Panc1 (cell line): Measurements from ENCODE around the gene ITSN2. TPM values are rescaled to one million over a fixed set of nuclear protein-coding genes. Genes with fewer than 3 reads are reported as not detected.
A peak's percentile ranks its signal among the peaks of the same experiment; 100 is the strongest.

Experiments used
- ATAC-seq: fragments of 200-7000 bp; cut with Tn5 transposase; 2 replicates; pipeline ENCODE4 v1.9.1; 2020; ENCODE audit warnings: mild to moderate bottlenecking, moderate library complexity
- BruUV-seq: library from RNA; stranded (reverse); fragments of 400-500 nt; replicated peaks from 2 replicates; lab custom pipeline; 2021; lab: Mats Ljungman, UMichigan
- CTCF ChIA-PET: fragments of 300-600 bp; sonication (Branson Sonifier 250); formaldehyde crosslinking; loops from one replicate; lab custom pipeline; 2022; ENCODE audit warnings: antibody characterized with exemption; lab: Charles Lee
- POLR2A ChIA-PET: fragments of 300-600 bp; sonication (Branson Sonifier 250); formaldehyde crosslinking; loops from one replicate; lab custom pipeline; 2022; ENCODE audit warnings: antibody characterized with exemption; lab: Charles Lee
- DNase-seq: peaks from one replicate; pipeline ENCODE4 v3.0.0-alpha.2; 2010; ENCODE audit warnings: low read depth, low spot score
- H3K27ac ChIP-seq: 2 replicates; pipeline ENCODE4 v1.5.1; 2011; ENCODE audit warnings: mild to moderate bottlenecking, low read length, inconsistent platforms
- H3K27me3 ChIP-seq: fragments of 200-500 bp; sonication (Bioruptor generic); 2 replicates; pipeline ENCODE4 v1.6.0; 2014; ENCODE audit warnings: low read length, inconsistent platforms; ENCODE audit not compliant: control insufficient read depth, insufficient read depth
- H3K36me3 ChIP-seq: fragments of 200-500 bp; sonication (Bioruptor generic); 2 replicates; pipeline ENCODE4 v1.5.1; 2014; ENCODE audit warnings: inconsistent platforms, mild to moderate bottlenecking, low read length, moderate library complexity; ENCODE audit not compliant: control insufficient read depth, insufficient read depth
- H3K4me1 ChIP-seq: 2 replicates; pipeline ENCODE4 v1.5.1; 2011; ENCODE audit warnings: inconsistent platforms, mild to moderate bottlenecking, low read length, moderate library complexity; ENCODE audit not compliant: control insufficient read depth, insufficient read depth
- H3K4me3 ChIP-seq, 2 experiments: 2 replicates each; pipeline ENCODE4 v1.5.1; 2011 to 2012; ENCODE audit warnings: low read depth in 2 of 2, low read length in 2 of 2, mild to moderate bottlenecking in 2 of 2, inconsistent platforms in 1 of 2, moderate library complexity in 1 of 2
- H3K9me3 ChIP-seq: fragments of 200-500 bp; sonication (Bioruptor generic); 2 replicates; pipeline ENCODE4 v1.5.1; 2014; ENCODE audit warnings: low read depth, mild to moderate bottlenecking, inconsistent platforms, low read length, moderate library complexity; ENCODE audit not compliant: control insufficient read depth, insufficient read depth
- CTCF ChIP-seq: fragments of 450-650 bp; IDR thresholded peaks from 2 replicates; pipeline ENCODE4 v1.5.1; 2017; ENCODE audit warnings: mild to moderate bottlenecking
- POLR2AphosphoS5 ChIP-seq: IDR thresholded peaks from 2 replicates; pipeline ENCODE4 v1.6.1; 2012; ENCODE audit warnings: mild to moderate bottlenecking, low read depth, low read length, moderate library complexity
- REST ChIP-seq, 2 experiments: IDR thresholded peaks; 2 replicates each; pipeline ENCODE4 v1.6.1; 2011 to 2012; ENCODE audit warnings: low read depth in 2 of 2, control low read depth in 1 of 2, low read length in 1 of 2, mild to moderate bottlenecking in 1 of 2, moderate library complexity in 1 of 2; ENCODE audit not compliant: insufficient read depth in 1 of 2
- SIN3A ChIP-seq: IDR thresholded peaks from 2 replicates; pipeline ENCODE4 v1.6.1; 2012; ENCODE audit warnings: low read depth, mild to moderate bottlenecking, low read length, moderate library complexity, borderline replicate concordance; ENCODE audit not compliant: insufficient read depth
- TCF7L2 ChIP-seq: IDR thresholded peaks from 2 replicates; pipeline ENCODE4 v1.6.1; 2011; ENCODE audit warnings: mild to moderate bottlenecking, low read depth, low read length, inconsistent platforms
- in situ Hi-C: cut with HindIII; loops from 2 replicates; pipeline ENCODE4 v1.10.0; 2016; ENCODE audit warnings: low sequenced_read_pairs, low pct_unique_long_range_greater_than_20kb
- intact Hi-C: fragments of 100-400 bp; cut with micrococcal nuclease; formaldehyde crosslinking; loops from one replicate; pipeline ENCODE4 v1.10.0; 2022; ENCODE audit not compliant: unreplicated experiment
- total RNA-seq: library from RNA; stranded (reverse); gene quantifications from one replicate; pipeline ENCODE4 v1.2.1, GENCODE V29; 2021; ENCODE audit not compliant: unreplicated experiment

Gene ITSN2
- total RNA-seq, 1 experiment from 2014 or later: 57.7 TPM

GRCh38 chr2:24385366-24385765, 25.0 kb upstream of the ITSN2 start:
- ChIA-PET CTCF (interaction anchor here (0.6 kb wide), 1 partner anchor 57 kb away, joined by 4 read pairs; no protein-coding TSS in a partner anchor), POLR2A (interaction anchor here (0.6 kb wide), 1 partner anchor 30 kb away, joined by 3 read pairs; no protein-coding TSS in a partner anchor)
- Histone ChIP-seq H3K27ac (no peak overlapping the region), H3K36me3 (no peaks in the 10 kb centered on the region), H3K4me3 (no peak overlapping the region), H3K27me3 (no peaks in the 10 kb centered on the region), H3K9me3 (no peaks in the 10 kb centered on the region), H3K4me1 (no peaks in the 10 kb centered on the region)
- in situ Hi-C loops: no loop called here
- no peak for DNase-seq
- no TSS peak for BruUV-seq
- intact Hi-C loops: no loop called here
- no peak for ATAC-seq
- TF ChIP-seq SIN3A (no peak), TCF7L2 (no peak), REST (IDR thresholded peaks at IDR 0.05; ENCODE audit: insufficient read depth in 1 of 2, low read depth in 2 of 2, low read length in 1 of 2) (no peak), POLR2AphosphoS5 (no peak), CTCF (no peak)

GRCh38 chr2:24382363-24383073, 22.2 kb upstream of the ITSN2 start:
- ATAC-seq: peak; percentile 98
- Histone ChIP-seq H3K36me3 (no peaks in the 10 kb centered on the region), H3K27me3 (no peaks in the 10 kb centered on the region), H3K4me3 (no peak overlapping the region), H3K27ac (no peak overlapping the region), H3K9me3 (no peaks in the 10 kb centered on the region), H3K4me1 (no peaks in the 10 kb centered on the region)
- in situ Hi-C loops: no loop called here
- BruUV-seq: no TSS peak
- no peak for TF ChIP-seq TCF7L2
- no peak for TF ChIP-seq POLR2AphosphoS5
- no peak for TF ChIP-seq REST (IDR thresholded peaks at IDR 0.05; ENCODE audit: insufficient read depth in 1 of 2, low read depth in 2 of 2, low read length in 1 of 2)
- TF ChIP-seq CTCF: peak; percentile 89
- ChIA-PET CTCF (no interaction called here), POLR2A (no interaction called here)
- DNase-seq: peak; percentile 61
- intact Hi-C loops: loop anchor here (5.0 kb wide), 1 partner anchor 155 kb away; no protein-coding TSS in a partner anchor
